H9 (cell line): ENCODE data around the gene ROBO1. TPM values are rescaled to one million over a fixed set of nuclear protein-coding genes. Genes with fewer than 3 reads are reported as not detected.
"Not testable (repeated sequence)": the region's sequence is repeated elsewhere in the genome, so short reads cannot be mapped to it uniquely, and the experiment has no call there.

Experiments used
- DNase-seq: peaks from one replicate; pipeline ENCODE4 v3.0.0-alpha.2; 2017
- H2AFZ ChIP-seq: one replicate; pipeline ENCODE4 v1.6.1; 2013; ENCODE audit warnings: mild to moderate bottlenecking, low read length, control low read depth, moderate library complexity
- H2AK5ac ChIP-seq: 2 replicates; pipeline ENCODE4 v1.6.1; 2013; ENCODE audit warnings: low read length, control low read depth, mixed read lengths; ENCODE audit not compliant: insufficient read length
- H2BK120ac ChIP-seq: one replicate; pipeline ENCODE4 v1.6.1; 2013; ENCODE audit warnings: low read depth, mild to moderate bottlenecking, low read length, control low read depth, inconsistent platforms; ENCODE audit not compliant: poor library complexity, severe bottlenecking
- H2BK12ac ChIP-seq: 2 replicates; pipeline ENCODE4 v1.6.1; 2013; ENCODE audit warnings: low read length, control low read depth, mixed read lengths, low read depth; ENCODE audit not compliant: insufficient read length
- H2BK15ac ChIP-seq: 2 replicates; pipeline ENCODE4 v1.6.1; 2013; ENCODE audit warnings: low read depth, low read length, control low read depth
- H2BK20ac ChIP-seq: one replicate; pipeline ENCODE4 v1.6.1; 2013; ENCODE audit warnings: low read depth, mild to moderate bottlenecking, low read length, control low read depth, inconsistent platforms; ENCODE audit not compliant: poor library complexity, severe bottlenecking
- H2BK5ac ChIP-seq: 2 replicates; pipeline ENCODE4 v1.6.1; 2013; ENCODE audit warnings: low read length, control low read depth, mixed read lengths; ENCODE audit not compliant: insufficient read length
- H3K14ac ChIP-seq: 2 replicates; pipeline ENCODE4 v1.6.1; 2013; ENCODE audit warnings: low read length, control low read depth; ENCODE audit not compliant: insufficient read depth
- H3K18ac ChIP-seq: 2 replicates; pipeline ENCODE4 v1.6.1; 2013; ENCODE audit warnings: low read depth, mild to moderate bottlenecking, mixed read lengths, low read length, control low read depth; ENCODE audit not compliant: insufficient read length
- H3K23ac ChIP-seq: 2 replicates; pipeline ENCODE4 v1.6.1; 2013; ENCODE audit warnings: low read length, control low read depth, mixed read lengths, low read depth; ENCODE audit not compliant: insufficient read length
- H3K23me2 ChIP-seq: 2 replicates; pipeline ENCODE4 v1.6.1; 2013; ENCODE audit warnings: low read depth, mild to moderate bottlenecking, mixed read lengths, low read length, control low read depth; ENCODE audit not compliant: insufficient read length, poor library complexity, severe bottlenecking
- H3K27ac ChIP-seq: 2 replicates; pipeline ENCODE4 v1.5.1; 2013; ENCODE audit warnings: low read length, control low read depth, mixed read lengths, low read depth; ENCODE audit not compliant: insufficient read length
- H3K27me3 ChIP-seq: 2 replicates; pipeline ENCODE4 v1.6.1; 2013; ENCODE audit warnings: low read length, control low read depth, inconsistent platforms; ENCODE audit not compliant: insufficient read depth
- H3K4ac ChIP-seq: 2 replicates; pipeline ENCODE4 v1.6.1; 2013; ENCODE audit warnings: low read depth, mild to moderate bottlenecking, control low read depth, inconsistent platforms, low read length, moderate library complexity
- H3K4me1 ChIP-seq: 2 replicates; pipeline ENCODE4 v1.6.1; 2013; ENCODE audit warnings: low read length, control low read depth, inconsistent platforms; ENCODE audit not compliant: insufficient read depth
- H3K4me2 ChIP-seq: 2 replicates; pipeline ENCODE4 v1.6.1; 2013; ENCODE audit warnings: low read length, control low read depth, mixed read lengths; ENCODE audit not compliant: insufficient read length, insufficient read depth
- H3K56ac ChIP-seq: 2 replicates; pipeline ENCODE4 v1.6.1; 2013; ENCODE audit warnings: low read depth, mild to moderate bottlenecking, mixed read lengths, low read length, control low read depth; ENCODE audit not compliant: insufficient read length
- H3K79me1 ChIP-seq: 2 replicates; pipeline ENCODE4 v1.6.1; 2013; ENCODE audit warnings: low read depth, mild to moderate bottlenecking, moderate library complexity, low read length, control low read depth, inconsistent platforms; ENCODE audit not compliant: insufficient read depth, poor library complexity, severe bottlenecking
- H3K79me2 ChIP-seq: 2 replicates; pipeline ENCODE4 v1.6.1; 2013; ENCODE audit warnings: low read length, control low read depth, inconsistent platforms; ENCODE audit not compliant: insufficient read depth
- H3K9ac ChIP-seq: 2 replicates; pipeline ENCODE4 v1.6.1; 2013; ENCODE audit warnings: low read length, control low read depth, mixed read lengths; ENCODE audit not compliant: insufficient read length; ENCODE audit errors: extremely low read depth
- H3K9me3 ChIP-seq: one replicate; pipeline ENCODE4 v1.6.1; 2013; ENCODE audit warnings: low read depth, low read length, inconsistent platforms; ENCODE audit not compliant: control insufficient read depth
- H3T11ph ChIP-seq: one replicate; pipeline ENCODE4 v1.6.1; 2013; ENCODE audit warnings: mild to moderate bottlenecking, low read length, control low read depth, inconsistent platforms
- H4K20me1 ChIP-seq: one replicate; pipeline ENCODE4 v1.6.1; 2013; ENCODE audit not compliant: control insufficient read depth, insufficient read length, insufficient read depth
- H4K5ac ChIP-seq: 2 replicates; pipeline ENCODE4 v1.6.1; 2013; ENCODE audit warnings: low read depth, mild to moderate bottlenecking, mixed read lengths, low read length, control low read depth; ENCODE audit not compliant: insufficient read length
- H4K8ac ChIP-seq: replicated peaks from 2 replicates; pipeline ENCODE4 v1.6.1; 2013; ENCODE audit warnings: low read length, control low read depth, mixed read lengths, low read depth; ENCODE audit not compliant: insufficient read length
- H4K91ac ChIP-seq: 2 replicates; pipeline ENCODE4 v1.6.1; 2013; ENCODE audit warnings: low read depth, mild to moderate bottlenecking, moderate library complexity, mixed read lengths, low read length, control low read depth; ENCODE audit not compliant: insufficient read length
- H3K27ac Mint-ChIP-seq, 3 experiments: 2 replicates in 2 of 3; 3 replicates in 1 of 3; pipeline ENCODE4 v1.8.0; 2020 to 2021; ENCODE audit warnings: mixed read lengths in 3 of 3, mild to moderate bottlenecking in 1 of 3, moderate library complexity in 1 of 3
- H3K27me3 Mint-ChIP-seq: 2 replicates; pipeline ENCODE4 v1.8.0; 2021; ENCODE audit warnings: low read depth, mild to moderate bottlenecking, moderate library complexity, mixed read lengths
- H3K36me3 Mint-ChIP-seq, 3 experiments: 2 replicates in 2 of 3; 3 replicates in 1 of 3; pipeline ENCODE4 v1.8.0; 2020 to 2021; ENCODE audit warnings: low read depth in 3 of 3, mixed read lengths in 3 of 3; ENCODE audit not compliant: insufficient read depth in 1 of 3
- H3K4me1 Mint-ChIP-seq, 2 experiments: 2 replicates each; pipeline ENCODE4 v1.8.0; 2020; ENCODE audit warnings: mixed read lengths in 2 of 2
- H3K4me3 Mint-ChIP-seq, 2 experiments: 2 replicates in 1 of 2; 3 replicates in 1 of 2; pipeline ENCODE4 v1.8.0; 2020 to 2021; ENCODE audit warnings: mild to moderate bottlenecking in 2 of 2, mixed read lengths in 2 of 2, moderate library complexity in 1 of 2
- H3K9me3 Mint-ChIP-seq, 2 experiments: 2 replicates in 1 of 2; 3 replicates in 1 of 2; pipeline ENCODE4 v1.8.0; 2020; ENCODE audit warnings: mild to moderate bottlenecking in 2 of 2, mixed read lengths in 2 of 2, moderate library complexity in 1 of 2
- CTCF ChIP-seq: fragments of 200-600 bp; sonication (generic); conservative IDR thresholded peaks from 3 replicates; pipeline ENCODE4 v1.8.0; 2021; ENCODE audit warnings: antibody characterized with exemption, mild to moderate bottlenecking
- WGBS: extraction: QIAGEN DNeasy Blood & Tissue Kit; methylation state at CpG from one replicate; pipeline ENCODE4 v1.1.7; 2013; ENCODE audit warnings: missing lambda C conversion rate, low lambda C conversion rate, mixed read lengths; ENCODE audit not compliant: insufficient read length; ENCODE audit errors: extremely low coverage; 5-methylcytosine and 5-hydroxymethylcytosine counted together
- total RNA-seq: library from RNA; stranded (reverse); gene quantifications from 2 replicates; pipeline ENCODE4 v1.2.1, GENCODE V29; 2021

Gene ROBO1
- total RNA-seq, 1 experiment from 2014 or later: 62.7 TPM

- Histone ChIP-seq H3K23me2 (no peaks in the 10 kb centered on the region), H2BK20ac (no peak overlapping the region), H2BK15ac (no peak overlapping the region), H2BK120ac (no peak overlapping the region), H3K79me1 (peaks cover 3% of the 10 kb centered on the region), H3K4me2 (no peak overlapping the region), H3K9ac (no peak overlapping the region), H3K14ac (no peak overlapping the region), H3K9me3 (no peaks in the 10 kb centered on the region), H4K20me1 (no peaks in the 10 kb centered on the region), H3K56ac (no peak overlapping the region), H4K5ac (no peak overlapping the region), H3K4ac (no peak overlapping the region), H2BK5ac (no peak overlapping the region), H3K27ac (no peak overlapping the region), H4K91ac (no peak overlapping the region), H3K79me2 (no peaks in the 10 kb centered on the region; the same call in 1 of the 2 replicates), H3K4me1 (no peaks in the 10 kb centered on the region), H3K27me3 (no peaks in the 10 kb centered on the region), H4K8ac (no peak overlapping the region), H2AK5ac (no peak overlapping the region), H3T11ph (no peak overlapping the region), H2BK12ac (no peak overlapping the region), H3K23ac (no peak overlapping the region), H2AFZ (no peak overlapping the region), H3K18ac (no peak overlapping the region)
- Mint-ChIP-seq H3K4me1 (peaks cover 7% of the 10 kb centered on the region in 2 experiments), H3K4me3 (no peak overlapping the region), H3K9me3 (no peaks in the 10 kb centered on the region), H3K36me3 (peaks cover 0 to 5% (median 0%) of the 10 kb centered on the region in 3 experiments; a peak in 1 of 7 replicates), H3K27ac (peak overlapping the region in 1 of 3 experiments; percentile 11; a peak in 2 of 7 replicates), H3K27me3 (no peaks in the 10 kb centered on the region)
- no peak for DNase-seq
- no CpG with 5 or more reads among the region's 1 CpG for WGBS
- no peak for TF ChIP-seq CTCF
These were observed 880.8 kb downstream of the ROBO1 start for GRCh38 chr3:78887029-78887428.

GRCh38 chr3:78884567-78884966 lies 883.2 kb downstream of the ROBO1 start:
- Mint-ChIP-seq H3K27ac (peak overlapping the region in 1 of 3 experiments; percentile 49; a peak in 2 of 7 replicates), H3K4me1 (peaks cover 21 to 24% of the 10 kb centered on the region in 2 experiments)
- H3T11ph ChIP-seq, H3K23me2 ChIP-seq, H4K20me1 ChIP-seq, H4K91ac ChIP-seq, H3K56ac ChIP-seq, H3K4me2 ChIP-seq, H3K27me3 Mint-ChIP-seq, H3K27ac ChIP-seq, H3K9me3 Mint-ChIP-seq, H2BK12ac ChIP-seq, H3K23ac ChIP-seq, H2BK120ac ChIP-seq, H4K5ac ChIP-seq, H3K4me3 Mint-ChIP-seq, H2BK5ac ChIP-seq, H2AK5ac ChIP-seq, H3K79me2 ChIP-seq, H3K18ac ChIP-seq, H4K8ac ChIP-seq, H3K9me3 ChIP-seq, H3K27me3 ChIP-seq, H3K79me1 ChIP-seq, H3K36me3 Mint-ChIP-seq, H2BK15ac ChIP-seq, DNase-seq, H3K4me1 ChIP-seq, H2AFZ ChIP-seq, H3K9ac ChIP-seq, H3K4ac ChIP-seq, H3K14ac ChIP-seq, H2BK20ac ChIP-seq: not testable (repeated sequence)
- no CpG with 5 or more reads among the region's 1 CpG for WGBS
